Germinal center (tissue), 1 donor: ENCODE data around the gene RAB39B.

Source experiments
- DNase-seq: peaks from one replicate; pipeline ENCODE4 v3.0.0; 2012; ENCODE audit warnings: mixed read lengths, low spot score

Gene RAB39B

DNA sequence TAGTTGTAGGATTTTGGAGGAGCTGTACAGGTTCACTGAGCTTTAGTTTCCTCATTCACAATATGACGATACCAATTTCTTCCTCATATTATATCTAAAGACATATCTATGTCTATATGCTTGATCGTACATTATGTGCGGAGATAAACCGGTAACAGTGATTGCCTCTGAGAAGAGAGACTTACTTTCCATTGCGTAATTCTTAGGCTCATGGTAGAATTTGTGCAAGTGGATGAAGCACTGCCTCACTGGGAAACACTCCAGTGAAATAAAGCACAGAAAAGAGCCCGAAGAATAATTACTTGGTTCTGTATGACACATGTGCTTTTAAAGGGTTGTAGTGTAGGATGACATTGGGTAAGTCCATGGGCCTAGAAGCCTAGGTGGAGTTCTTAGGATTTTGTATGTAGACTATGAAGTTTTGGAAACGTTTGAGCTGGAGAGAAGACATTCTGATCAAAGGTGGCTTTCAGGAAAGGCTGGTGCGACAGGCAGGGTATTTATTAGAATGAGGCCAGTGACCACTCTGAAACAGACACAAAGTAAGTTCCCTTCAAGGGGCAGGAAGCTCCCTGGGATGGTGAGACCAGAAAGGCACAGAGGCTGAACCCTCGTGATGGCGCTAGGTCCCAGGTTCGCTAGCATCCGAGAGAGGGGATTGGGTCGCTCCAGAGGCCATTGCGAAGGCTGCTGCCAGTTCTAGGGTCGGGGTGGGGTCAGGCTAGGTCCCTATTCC lies 48.7 kb downstream of the RAB39B start:
- no peak for DNase-seq

DNA sequence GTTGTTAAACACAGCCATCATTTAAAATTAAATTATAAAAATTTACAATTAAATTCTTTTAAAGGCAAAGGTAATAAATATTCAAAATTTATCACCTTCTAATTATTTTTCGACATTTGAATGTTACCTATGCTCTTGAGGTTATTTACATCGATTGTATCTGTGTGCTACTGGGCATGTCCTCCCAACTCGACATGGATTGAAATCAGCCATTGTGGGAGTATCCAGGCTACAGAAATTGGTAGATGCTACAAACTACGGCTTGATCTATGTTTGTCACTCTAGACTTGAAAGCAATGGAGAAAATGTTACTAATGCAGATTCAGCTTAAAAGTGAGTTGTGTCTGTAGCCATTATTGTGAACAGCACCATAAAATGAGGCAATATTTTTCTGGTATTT lies 50.6 kb downstream of the RAB39B start:
- DNase-seq: no peak

DNA sequence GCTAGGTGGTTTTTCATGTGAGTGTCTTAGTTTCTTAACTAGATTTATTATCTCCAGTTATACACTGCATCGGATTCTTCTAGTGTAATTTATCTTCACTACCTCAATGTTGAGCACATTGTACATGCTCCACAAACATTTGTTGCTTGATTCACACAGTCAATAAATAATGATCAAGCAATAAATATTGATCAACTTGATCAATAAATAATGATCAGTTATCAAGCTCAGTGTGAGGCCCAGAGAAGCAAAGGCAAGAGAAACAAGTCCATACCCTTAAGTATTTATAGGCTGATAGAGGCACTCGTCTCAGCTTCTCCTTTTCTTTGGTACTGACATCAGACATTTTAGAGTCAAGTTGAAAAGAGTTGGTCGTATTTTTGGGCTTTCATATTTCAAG lies 53.1 kb downstream of the RAB39B start:
- DNase-seq: no peak
